HCT116 (cell line): ENCODE measurements around the gene ZNF521.

Source experiments
- CEBPB ChIP-seq: IDR thresholded peaks from 2 replicates; pipeline ENCODE4 v1.6.1; 2012; ENCODE audit warnings: low read depth
- CTCF ChIP-seq, 3 experiments: fragments of 200-600 bp in 1 of 3; sonication (generic) in 1 of 3; IDR thresholded peaks in 2 of 3; conservative IDR thresholded peaks in 1 of 3; 2 replicates each; pipeline ENCODE4 v1.5.1; 2012 to 2017; ENCODE audit warnings: low read depth in 2 of 3, low read length in 2 of 3, antibody characterized with exemption in 1 of 3, borderline replicate concordance in 1 of 3, control low read depth in 1 of 3, mild to moderate bottlenecking in 1 of 3, mixed read lengths in 1 of 3, mixed run types in 1 of 3, moderate library complexity in 1 of 3; ENCODE audit not compliant: insufficient read depth in 1 of 3
- EZH2 ChIP-seq: fragments of 200-600 bp; sonication (generic); IDR thresholded peaks from 2 replicates; pipeline ENCODE4 v1.6.1; 2017; ENCODE audit warnings: antibody characterized with exemption, mixed run types
- JUND ChIP-seq: IDR thresholded peaks from 2 replicates; pipeline ENCODE4 v1.6.1; 2012
- POLR2A ChIP-seq: IDR thresholded peaks from 2 replicates; pipeline ENCODE4 v1.7.0; 2011; ENCODE audit warnings: borderline replicate concordance; ENCODE audit not compliant: insufficient read depth, insufficient read length; ENCODE audit errors: extremely low read depth
- POLR2AphosphoS5 ChIP-seq: IDR thresholded peaks from 2 replicates; pipeline ENCODE4 v1.6.1; 2011; ENCODE audit warnings: mild to moderate bottlenecking, low read depth, low read length, moderate library complexity
- RAD21 ChIP-seq: IDR thresholded peaks from 2 replicates; pipeline ENCODE4 v1.6.1; 2012; ENCODE audit warnings: low read depth, mild to moderate bottlenecking
- SIN3A ChIP-seq: IDR thresholded peaks from 2 replicates; pipeline ENCODE4 v1.6.1; 2012; ENCODE audit warnings: low read depth

- TF ChIP-seq EZH2 (no peak), CTCF (IDR thresholded peaks at IDR 0.05 in 2 of 3, conservative IDR thresholded peaks at IDR 0.05 in 1 of 3; ENCODE audit: borderline replicate concordance in 1 of 3, insufficient read depth in 1 of 3, low read depth in 2 of 3, low read length in 2 of 3) (no peak), JUND (no peak), POLR2AphosphoS5 (no peak), SIN3A (no peak), RAD21 (no peak), POLR2A (no peak), CEBPB (no peak)
Measured at GRCh38 chr18:25239581-25240419, 112.2 kb downstream of the ZNF521 start.
